ENCODE measurements around the gene KCTD17.
A peak's percentile ranks its signal among the peaks of the same experiment; 100 is the strongest.

The KCTD17 gene, protein sequence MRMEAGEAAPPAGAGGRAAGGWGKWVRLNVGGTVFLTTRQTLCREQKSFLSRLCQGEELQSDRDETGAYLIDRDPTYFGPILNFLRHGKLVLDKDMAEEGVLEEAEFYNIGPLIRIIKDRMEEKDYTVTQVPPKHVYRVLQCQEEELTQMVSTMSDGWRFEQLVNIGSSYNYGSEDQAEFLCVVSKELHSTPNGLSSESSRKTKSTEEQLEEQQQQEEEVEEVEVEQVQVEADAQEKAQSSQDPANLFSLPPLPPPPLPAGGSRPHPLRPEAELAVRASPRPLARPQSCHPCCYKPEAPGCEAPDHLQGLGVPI

DNA sequence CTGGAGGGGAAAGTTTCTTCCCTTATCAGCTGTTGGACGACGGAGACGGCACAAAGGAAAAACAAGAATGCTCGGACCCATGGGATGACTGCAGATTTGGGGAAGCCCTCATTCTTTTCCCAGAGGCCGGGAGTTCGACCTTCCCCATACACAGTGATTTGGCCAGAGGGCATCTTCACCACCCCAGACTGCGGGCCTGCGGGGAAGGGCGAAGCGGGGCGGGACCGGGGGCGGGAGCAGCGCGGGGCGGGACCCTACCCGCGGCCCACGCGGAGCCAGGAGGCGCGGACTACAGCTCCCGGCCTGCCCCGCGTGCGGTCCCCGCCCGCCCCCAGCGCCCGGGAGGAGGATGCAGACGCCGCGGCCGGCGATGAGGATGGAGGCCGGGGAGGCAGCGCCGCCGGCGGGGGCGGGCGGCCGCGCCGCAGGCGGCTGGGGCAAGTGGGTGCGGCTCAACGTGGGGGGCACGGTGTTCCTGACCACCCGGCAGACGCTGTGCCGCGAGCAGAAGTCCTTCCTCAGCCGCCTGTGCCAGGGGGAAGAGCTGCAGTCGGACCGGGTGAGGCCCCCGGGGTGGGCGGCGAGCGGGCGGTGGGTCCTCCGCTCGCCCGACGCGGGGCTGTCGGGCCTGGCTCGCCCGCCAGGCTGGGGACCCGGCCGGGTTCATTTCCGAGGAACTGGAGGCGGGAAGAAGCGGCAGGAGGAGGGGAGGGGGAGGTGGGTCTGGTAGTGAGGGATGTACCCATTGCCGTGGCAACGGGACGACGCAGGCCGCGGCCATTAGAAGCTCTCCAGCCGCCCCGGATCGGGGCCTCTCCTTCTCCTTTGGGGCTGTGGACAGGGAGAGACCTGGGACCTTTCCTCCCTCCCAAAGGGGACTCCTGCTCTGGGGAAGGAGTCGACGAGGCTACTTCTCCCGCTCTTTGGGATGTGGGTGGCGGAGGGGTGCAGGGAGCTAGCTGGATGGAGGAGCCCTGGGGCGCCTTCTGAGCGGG lies at the start of gene KCTD17:
TSS of gene KCTD17 (plus strand) at position 352 of the 995 bp plus-strand sequence. CDS start at position 371, 19 bp downstream.
- peak; percentile 75 for DNase-seq (ENCODE audit: low spot score)

DNA sequence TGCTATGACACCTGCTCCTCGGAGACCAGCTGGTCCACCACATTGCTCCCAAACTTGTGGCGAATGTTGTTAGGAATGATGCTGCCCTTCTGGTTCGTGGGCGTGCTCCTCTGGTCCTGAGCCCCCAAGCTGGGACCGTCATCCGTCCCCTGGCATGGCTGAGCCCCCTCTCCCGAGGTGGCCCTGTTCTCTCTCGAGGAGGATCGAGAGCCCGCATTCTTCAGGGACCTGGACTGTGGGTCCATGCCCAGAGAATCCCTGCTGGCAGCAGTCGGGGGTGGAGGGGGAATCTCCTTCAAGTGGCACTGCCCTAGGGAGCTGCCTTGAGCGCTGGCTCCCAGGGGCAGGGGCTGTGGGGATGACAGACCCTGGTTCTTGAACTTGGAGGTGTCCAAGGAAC lies 49.7 kb upstream of the KCTD17 start:
- no peak for DNase-seq (ENCODE audit: low spot score)

DNA sequence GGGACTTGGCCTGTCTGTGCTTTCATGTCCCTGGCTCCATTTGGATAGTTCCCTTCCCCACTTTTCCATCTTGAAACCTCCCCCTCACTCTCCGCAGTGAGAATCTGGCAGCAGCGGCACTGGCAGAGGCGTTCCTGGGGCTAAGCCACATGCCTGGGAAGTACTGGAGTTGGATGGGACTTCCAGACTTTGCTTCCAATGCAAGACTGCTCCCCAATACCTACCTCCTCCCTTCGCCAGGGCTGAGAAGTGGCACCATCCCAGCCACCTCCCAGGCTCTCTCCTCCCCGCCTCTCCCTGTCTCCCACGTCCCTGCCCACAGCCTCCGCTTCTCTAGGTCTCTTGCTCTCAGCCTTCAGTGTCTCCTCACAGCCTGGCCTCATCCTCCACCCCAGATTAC lies 48.9 kb upstream of the KCTD17 start:
- no peak for DNase-seq (ENCODE audit: low spot score)

DNA sequence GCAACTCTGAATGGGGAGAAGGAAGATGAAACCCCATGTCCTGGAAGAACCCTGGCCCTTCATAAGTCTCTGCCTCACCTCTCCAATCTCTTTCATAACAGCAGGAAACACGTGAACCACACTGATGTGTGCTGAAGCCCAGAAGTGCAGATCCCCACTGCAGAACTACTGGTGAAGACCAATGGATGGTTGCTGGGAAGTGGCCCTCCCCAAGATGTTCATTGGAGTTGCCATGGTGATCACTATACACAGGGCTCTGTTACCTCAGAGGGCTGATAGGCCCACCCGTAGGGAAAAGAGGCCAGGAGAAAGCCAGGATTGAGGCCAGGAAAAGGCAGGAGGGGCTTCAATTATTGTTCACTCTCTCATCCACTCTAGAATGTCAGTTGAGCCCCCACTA lies 43.9 kb upstream of the KCTD17 start:
- no peak for DNase-seq (ENCODE audit: low spot score)

DNA sequence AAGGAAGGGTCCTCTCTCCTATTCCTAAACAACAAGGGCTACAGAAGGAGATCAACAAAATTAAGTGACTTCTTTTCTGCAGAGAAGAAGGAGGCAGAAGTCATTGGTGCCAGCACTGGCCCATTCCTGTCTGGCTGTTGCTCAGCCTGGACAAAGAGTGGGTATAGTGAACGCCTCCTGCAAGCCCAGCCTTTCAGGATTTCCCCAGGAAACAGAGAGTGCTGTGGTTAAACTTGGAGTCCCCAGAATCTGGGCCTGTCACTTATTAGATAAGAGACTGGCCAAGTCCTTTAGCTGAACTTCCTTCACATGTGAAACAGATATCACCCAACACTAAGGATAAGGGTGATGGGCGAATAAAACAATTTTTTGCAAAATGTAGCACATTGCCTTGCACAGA lies 43.2 kb upstream of the KCTD17 start:
- no peak for DNase-seq (ENCODE audit: low spot score)

DNA sequence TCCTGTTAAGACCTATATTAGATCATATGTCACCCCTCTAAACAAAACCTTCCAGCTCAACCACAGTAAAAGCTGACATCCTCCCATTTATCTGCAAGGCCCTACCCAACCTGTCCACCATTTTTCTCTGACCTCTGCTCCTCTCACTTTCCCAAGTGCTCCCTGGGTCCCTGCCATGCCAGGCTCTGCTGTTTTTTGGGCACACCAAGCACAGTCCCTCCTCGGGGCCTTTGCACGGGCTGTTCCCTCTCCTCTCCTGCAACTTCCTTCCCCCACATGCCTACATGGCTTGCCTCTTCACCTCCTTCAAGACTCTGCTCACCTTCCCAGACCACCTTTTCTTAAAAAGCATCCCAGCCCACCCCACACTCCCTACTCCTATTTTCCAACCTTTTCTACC lies 42.1 kb upstream of the KCTD17 start:
- DNase-seq (ENCODE audit: low spot score): no peak

DNA sequence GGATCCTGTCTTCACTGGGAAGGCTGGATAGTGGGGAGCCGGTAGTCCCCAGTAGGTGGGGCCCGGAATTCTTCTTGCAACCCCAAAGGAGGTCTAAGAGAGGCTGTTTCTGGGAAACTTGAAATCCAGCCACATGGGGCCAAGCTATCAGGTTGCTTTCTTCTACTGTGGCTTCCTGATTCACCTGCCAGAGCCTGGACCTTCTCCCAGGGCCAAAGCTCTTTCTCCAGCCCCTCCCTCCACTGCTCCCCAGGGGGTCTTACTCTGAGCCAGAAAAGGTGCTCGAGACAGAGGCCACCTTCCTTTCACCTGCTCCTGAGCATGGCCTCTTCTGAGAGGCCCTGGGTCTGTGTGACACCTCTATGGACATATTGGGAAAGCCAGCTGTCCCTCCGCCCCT lies 41.4 kb upstream of the KCTD17 start:
- DNase-seq (ENCODE audit: low spot score): no peak

DNA sequence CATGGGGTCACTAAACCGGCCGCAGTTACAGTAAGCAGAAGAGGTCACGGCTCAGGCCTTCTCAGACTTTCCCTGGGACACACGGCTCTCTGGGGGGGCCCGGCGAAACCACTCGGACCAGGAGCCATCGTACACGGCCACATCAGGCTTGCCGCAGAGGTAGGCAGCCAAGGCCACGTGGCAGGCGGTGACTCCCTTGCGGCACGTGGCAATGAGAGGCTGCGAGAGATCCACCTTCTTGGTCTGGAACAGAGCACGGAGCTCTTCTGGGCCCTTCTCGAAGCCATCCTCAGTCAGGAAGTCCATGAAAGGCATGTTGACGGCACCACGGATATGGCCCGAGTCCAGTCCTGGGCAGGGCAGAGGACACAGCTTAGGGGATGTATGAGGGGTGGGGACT lies 40.6 kb upstream of the KCTD17 start:
- DNase-seq (ENCODE audit: low spot score): no peak

DNA sequence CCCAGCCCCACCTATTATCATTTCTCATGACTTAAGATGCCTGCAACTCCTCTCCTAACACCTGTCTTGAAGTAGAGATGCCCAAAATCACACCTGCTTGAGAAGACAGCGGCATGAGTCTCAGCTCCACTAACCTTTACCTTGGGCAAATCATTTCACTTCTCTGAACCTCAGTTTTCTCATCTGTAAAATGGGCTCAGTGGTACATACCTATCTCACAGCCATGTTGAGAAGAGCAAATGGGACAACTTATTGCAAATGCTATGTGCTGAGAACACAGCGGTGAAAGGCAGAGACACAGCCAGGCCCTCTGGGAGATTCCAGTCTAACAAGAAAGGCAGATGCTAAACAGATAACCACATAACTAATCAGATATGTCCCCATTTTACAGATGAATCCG lies 40.1 kb upstream of the KCTD17 start:
- DNase-seq (ENCODE audit: low spot score): no peak

DNA sequence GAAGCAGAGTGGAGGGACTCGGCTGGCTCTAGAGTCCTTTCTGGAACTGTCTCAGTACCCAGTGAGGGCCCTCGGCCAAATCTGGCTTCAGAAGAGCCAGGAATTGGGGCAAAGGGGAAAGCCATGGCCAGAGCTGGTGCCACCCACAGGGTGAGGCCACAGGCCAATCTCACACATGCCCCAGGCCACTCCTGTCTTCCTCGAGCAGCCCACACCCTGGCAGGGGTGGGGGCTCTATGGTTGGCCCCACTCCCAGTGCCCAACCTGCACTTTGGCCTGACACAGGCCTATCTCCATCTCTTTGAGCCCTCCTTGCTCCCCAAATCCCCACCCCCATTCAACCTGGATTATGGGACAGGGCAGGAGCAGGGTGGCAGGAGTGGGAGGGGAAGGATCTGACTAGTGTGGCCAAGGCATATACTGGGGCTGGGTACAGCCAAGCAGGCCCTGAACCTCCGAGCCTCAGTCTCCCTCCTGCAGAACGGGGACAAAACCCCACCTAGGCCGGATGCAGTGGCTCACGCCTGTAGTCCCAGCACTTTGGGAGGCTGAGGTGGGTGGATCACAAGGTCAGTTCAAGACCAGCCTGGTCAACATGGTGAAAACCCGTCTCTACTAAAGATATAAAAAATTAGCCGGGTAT lies 39.2 kb upstream of the KCTD17 start:
- DNase-seq (ENCODE audit: low spot score): no peak

DNA sequence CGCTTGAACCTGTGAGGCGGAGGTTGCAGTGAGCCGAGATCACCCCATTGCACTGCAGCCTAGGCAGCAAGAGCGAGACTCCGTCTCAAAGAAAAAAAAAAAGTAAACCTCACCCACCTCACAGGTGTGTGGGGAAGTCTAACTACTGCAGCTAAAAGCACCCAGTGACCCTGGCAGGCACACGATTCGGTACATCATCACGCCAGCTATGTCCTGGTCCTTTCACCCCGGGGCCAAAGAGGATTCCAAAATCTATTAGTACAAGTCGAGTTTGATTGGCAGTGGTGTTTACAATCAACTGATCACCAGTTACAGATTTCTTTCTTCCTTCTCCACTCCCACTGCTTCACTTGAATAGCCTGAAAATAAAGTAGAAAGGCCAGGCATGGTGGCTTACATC lies 38.6 kb upstream of the KCTD17 start:
- DNase-seq (ENCODE audit: low spot score): no peak

DNA sequence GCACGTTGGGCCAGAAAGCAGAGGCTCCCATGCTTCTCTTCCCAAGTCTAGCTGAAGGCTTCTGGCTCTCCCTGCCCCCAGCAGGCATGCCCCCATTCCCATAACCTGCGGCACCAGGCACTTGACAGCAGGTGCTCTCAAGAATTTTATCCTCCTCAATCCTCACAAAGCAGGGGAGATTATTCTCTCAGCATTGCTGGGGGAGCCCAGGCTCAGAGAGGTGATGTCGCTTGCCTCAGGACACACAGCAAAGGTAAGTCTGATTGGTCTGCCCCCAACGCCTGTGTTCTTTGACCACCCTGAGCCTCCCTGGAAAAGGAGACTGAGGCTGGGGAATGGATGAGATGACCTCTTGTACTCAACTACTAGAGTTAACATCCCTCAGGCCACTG lies 37.1 kb upstream of the KCTD17 start:
- DNase-seq (ENCODE audit: low spot score): no peak

DNA sequence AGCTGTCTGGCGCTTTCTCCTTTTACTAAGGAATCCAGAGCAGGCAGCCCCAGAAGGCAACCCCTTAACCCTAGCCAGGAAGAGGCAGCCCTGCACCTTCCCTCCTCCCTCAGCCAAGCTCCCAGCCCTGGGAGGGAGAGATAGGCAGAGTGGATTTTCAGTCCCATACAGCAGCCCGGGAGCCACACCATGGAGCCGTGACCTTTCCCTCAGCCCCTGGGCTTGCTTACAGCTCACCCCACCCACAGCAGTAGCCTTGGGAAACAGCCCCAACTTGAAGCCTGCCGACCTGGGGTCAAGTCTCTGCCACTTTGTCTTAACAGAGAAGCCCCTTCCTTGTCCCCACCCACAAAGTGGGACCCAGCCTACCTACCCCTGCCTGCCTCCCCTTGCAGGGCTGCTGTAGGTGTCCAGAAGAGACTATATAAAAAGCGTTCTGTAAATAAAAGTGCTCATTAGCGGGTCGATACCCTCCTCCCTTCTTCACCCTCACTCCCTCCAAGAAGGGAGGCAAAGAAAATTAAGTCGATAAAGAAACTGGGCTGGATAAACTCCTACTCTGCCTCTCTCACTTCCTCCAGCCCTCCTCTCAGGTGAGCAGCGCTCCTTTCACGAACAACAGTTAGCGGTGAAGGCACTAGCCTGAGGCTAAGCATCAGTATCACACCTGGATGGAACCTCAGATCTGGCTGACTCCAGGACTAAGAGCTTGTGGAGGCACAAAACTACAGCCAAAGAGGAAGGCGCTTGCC lies 36.5 kb upstream of the KCTD17 start:
- no peak for DNase-seq (ENCODE audit: low spot score)

DNA sequence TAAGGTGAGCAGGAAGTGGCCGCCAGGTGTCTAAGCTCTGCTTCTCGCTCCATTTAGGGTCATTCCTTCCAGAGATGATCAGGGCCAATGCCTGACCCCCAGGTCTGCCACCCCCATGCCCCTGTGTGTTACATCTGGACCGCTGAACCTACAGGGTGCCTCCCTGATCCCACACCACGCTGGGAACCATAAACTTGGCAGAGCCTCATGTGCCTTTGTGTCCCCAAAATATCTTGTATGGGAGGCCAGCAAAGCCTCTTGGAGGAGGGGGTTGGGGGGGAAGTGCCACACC lies 36.0 kb upstream of the KCTD17 start:
- DNase-seq (ENCODE audit: low spot score): no peak

DNA sequence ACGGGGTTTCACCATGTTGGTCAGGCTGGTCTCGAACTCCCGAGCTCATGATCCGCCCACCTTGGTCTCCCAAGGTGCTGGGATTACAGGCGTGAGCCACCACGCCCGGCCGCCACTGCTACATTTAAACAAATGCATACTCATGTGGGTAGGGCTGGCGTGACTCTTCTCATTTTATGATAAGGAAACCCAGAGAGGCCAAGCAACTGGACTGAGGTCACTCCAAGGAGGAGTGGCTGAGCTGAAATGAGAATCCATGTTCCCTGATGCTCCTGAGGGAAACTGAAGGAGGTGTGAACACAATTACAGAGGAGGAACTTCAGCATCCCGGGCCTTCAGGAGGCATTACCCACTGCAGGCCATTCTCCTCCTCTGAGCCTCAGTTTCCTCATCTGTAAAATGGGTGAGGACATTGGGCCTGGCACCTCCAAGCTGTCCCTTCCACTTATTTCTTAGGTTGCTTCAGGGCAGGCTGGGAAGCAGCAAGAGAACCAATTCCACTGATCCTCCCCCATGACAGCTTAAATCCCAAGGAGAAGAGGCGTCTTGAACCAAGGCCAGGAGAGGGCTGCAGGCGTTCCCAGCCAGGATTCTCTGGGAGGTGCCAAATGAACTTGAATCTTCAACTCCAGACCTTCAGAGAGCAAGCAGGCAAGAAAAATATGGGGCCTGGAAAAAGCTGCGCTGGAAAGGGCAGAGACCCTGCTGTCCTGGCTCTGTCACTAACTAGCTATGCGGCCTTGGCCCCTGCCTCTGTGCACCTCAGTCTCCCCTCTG lies 35.2 kb upstream of the KCTD17 start:
- no peak for DNase-seq (ENCODE audit: low spot score)

DNA sequence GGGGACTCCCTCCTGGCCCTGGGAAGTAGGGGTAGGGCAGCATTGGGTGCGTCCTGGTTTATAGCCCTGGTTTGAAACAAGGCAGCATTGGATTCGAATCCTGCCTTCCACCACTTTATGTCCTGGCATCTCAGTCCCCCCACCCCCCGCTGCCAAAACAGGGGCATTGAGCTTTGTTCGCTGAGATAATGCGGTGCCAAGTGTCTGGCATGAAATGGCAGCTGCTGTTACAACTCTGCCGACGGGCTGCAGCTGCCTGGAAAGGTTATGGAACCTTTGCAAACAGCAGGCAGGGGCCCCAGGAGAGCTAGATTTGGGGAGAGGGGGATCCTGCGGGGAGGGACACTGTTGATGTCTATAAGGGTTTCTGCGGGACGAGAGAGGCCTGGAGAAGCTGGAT lies 34.2 kb upstream of the KCTD17 start:
- DNase-seq (ENCODE audit: low spot score): no peak

DNA sequence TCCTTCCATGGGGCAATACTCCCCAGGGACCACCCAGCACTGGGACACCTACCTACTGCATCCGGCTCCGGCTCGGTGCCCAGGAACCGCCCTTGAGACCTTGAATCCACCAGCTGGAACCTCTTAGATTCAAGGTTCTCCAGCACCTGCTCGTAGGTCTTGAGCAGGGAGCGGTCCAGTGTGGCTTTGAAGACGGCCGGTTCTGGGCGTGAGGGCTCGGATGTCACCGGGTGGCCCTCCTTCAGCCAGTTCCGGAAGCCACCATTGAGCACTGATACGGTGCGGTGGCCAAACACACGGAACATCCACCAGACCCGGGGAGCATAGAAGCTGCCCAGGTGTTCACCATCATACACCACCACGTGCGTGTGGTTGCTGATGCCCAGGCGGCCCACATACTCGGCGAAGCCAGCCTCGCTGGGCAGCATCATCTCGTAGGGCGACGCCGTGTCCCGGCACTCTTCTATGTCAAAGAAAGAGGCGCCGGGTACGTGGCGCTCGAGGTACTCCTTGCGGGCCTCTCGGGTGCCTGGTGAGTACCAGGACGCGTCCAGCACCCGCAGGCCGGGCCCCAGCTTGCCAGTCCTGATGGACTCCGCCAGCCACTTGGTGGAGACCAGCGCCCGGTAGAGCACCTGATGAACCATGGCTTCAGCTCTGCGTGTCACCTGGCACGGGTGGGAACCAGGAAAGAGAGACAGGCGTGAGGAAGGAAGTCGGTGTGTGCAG lies 33.3 kb upstream of the KCTD17 start:
- DNase-seq (ENCODE audit: low spot score): no peak

DNA sequence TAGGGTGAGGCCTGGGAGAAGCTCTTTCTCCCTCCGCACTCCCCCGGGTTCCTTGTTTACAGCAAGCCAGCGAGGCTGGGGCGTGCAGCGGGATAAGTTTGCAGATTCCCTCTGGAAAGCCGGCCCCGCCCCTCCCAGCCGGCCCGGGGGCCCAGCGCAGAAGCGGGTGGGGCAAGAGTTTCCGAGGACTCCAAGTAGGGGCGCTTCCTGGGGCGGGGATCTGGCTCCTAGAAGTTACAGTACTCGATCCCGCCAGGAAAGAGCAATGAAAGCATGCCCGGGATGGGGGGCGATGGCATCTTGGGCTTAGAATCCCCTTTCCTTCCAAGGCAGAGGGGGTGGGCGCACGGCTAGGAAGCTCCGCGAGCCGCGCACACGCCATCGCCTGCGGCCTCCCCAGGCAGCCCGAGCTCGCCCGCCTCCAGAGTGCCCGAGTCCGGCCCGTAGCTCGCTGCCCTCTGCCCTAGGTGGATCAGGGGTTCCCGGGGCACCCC lies 32.7 kb upstream of the KCTD17 start:
- no peak for DNase-seq (ENCODE audit: low spot score)

DNA sequence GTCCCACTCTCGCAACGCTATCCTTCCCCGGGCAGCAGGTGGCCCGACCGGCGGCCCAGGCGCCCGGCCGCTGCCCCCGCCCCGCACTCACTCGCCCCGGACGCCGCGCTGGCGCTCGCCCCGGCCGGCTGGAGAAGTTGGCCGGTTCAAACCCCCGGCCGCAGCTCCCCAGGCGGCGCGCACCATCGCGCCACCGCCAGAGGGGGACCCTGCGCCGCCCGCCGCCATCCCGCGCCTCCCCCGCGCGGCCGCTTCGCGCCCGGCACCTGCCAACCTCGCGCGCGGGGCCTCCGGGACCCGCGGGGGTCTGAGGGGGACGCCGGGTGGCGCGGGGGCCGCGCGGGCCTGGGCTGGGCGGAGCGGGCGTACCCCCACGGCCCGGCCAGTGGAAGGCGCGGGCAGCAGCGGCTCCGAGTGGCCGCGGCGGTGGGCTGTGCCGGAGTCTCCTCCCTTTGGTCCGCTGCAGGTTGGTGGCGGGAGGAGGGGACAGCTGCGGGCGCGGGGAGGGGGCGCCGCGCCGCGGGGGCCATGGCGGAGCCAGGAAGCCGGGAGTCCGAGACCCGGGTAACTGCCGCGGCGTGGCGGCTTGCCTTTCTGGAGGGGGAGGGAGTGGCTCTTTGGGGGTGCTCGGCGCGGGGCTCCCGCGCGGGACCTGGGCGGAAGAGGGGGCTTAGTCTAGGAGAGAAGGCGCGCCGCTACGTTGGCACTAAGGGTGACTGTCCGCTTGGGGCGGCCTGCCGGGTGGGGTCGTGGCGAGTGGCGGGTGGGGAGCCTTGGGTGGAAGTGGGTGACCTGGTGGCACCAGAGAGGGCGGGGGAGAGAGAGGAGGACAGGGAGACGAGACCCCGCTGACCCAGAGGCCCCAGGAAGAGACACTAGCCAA lies 32.0 kb upstream of the KCTD17 start, which contains the start of the genes MPST and TST:
TSS of gene MPST (plus strand) at position 434 of the 883 bp plus-strand sequence. CDS start at position 529, 95 bp downstream.
TSS of gene TST (minus strand) at position 139 of the 883 bp plus-strand sequence. CDS start 715 bp downstream, outside the sequence.
- peak; percentile 29 for DNase-seq (ENCODE audit: low spot score)

DNA sequence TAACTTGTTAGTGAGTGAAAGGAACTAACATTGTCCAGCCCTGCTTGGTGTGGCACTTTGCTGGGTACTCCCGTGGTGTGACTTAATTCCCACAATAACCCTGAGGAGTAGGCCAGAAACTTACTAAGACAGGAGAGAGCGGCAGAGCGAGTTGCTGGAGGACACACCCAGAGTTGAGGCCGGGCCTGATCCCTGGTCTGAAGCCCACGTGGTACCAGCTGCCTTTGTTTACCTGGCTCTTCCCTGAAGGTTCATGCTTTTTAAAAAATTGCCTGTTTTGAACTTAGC lies 31.4 kb upstream of the KCTD17 start:
- no peak for DNase-seq (ENCODE audit: low spot score)
